ENCODE data around the gene KIAA2012.

DNA sequence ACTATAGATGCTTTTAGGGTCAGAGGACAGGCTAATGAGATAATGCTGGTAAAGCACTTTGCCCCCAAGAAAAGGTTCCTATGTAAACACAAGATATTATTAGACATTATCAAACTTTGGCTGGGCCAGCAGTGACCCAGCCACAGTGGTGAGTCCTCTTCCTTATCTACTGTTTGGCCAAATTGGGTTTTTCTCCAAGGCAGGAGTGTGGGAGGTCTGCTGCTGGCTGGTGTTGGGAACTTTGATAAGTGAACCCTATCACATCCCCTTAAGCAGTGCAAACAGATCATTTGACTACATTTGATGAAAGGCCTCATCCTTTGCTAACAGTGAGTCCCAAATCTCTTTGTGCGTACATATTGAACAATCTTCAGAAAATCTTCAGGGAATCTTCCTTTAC, 23.2 kb upstream of the KIAA2012 start:
- TF ChIP-seq, protein P1, sequence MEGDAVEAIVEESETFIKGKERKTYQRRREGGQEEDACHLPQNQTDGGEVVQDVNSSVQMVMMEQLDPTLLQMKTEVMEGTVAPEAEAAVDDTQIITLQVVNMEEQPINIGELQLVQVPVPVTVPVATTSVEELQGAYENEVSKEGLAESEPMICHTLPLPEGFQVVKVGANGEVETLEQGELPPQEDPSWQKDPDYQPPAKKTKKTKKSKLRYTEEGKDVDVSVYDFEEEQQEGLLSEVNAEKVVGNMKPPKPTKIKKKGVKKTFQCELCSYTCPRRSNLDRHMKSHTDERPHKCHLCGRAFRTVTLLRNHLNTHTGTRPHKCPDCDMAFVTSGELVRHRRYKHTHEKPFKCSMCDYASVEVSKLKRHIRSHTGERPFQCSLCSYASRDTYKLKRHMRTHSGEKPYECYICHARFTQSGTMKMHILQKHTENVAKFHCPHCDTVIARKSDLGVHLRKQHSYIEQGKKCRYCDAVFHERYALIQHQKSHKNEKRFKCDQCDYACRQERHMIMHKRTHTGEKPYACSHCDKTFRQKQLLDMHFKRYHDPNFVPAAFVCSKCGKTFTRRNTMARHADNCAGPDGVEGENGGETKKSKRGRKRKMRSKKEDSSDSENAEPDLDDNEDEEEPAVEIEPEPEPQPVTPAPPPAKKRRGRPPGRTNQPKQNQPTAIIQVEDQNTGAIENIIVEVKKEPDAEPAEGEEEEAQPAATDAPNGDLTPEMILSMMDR (conservative IDR thresholded peaks at IDR 0.05 in 1 of 2, IDR thresholded peaks at IDR 0.05 in 1 of 2; ENCODE audit: extremely low read depth in 1 of 2, insufficient read depth in 1 of 2, low read depth in 1 of 2, low read length in 2 of 2) = no peak
- no peak for TF ChIP-seq EZH2 (IDR thresholded peaks at IDR 0.05; ENCODE audit: borderline replicate concordance, low read length)

Measured in mammary epithelial cell (primary cell).